OCI-LY3 (cell line): ENCODE data around the gene RFX2.

Experiments used
- H2AFZ ChIP-seq: fragments of 200-600, 300-600 bp; shearing (Covaris generic); 2 replicates; pipeline ENCODE4 v1.6.0; 2014; ENCODE audit warnings: antibody characterized with exemption, low read depth, low read length
- H3K27ac ChIP-seq: fragments of 200-600, 300-600 bp; sonication (generic); 2 replicates; pipeline ENCODE4 v1.5.1; 2014; ENCODE audit warnings: mild to moderate bottlenecking, low read length, moderate library complexity, mixed read lengths
- H3K27me3 ChIP-seq: fragments of 200-600, 300-600 bp; sonication (generic); 2 replicates; pipeline ENCODE4 v1.6.1; 2014; ENCODE audit warnings: low read depth, low read length, mixed read lengths
- H3K36me3 ChIP-seq: fragments of 200-600, 300-600 bp; sonication (generic); replicated peaks from 2 replicates; pipeline ENCODE3; 2014; ENCODE audit warnings: low read depth, low read length, mixed read lengths
- H3K4me1 ChIP-seq: fragments of 300-600, 200-600 bp; sonication (generic); 2 replicates; pipeline ENCODE4 v1.6.1; 2014; ENCODE audit warnings: low read length, mixed read lengths
- H3K4me2 ChIP-seq: fragments of 200-600, 300-600 bp; sonication (generic); 2 replicates; pipeline ENCODE4 v1.6.1; 2014; ENCODE audit warnings: low read length, mixed read lengths
- H3K4me3 ChIP-seq: fragments of 300-600, 200-600 bp; sonication (generic); 2 replicates; pipeline ENCODE4 v1.5.1; 2014; ENCODE audit warnings: antibody characterized with exemption, mild to moderate bottlenecking, low read length, moderate library complexity
- H3K79me2 ChIP-seq: fragments of 300-600, 200-600 bp; shearing (Covaris generic); 2 replicates; pipeline ENCODE4 v1.6.1; 2014; ENCODE audit warnings: mild to moderate bottlenecking, low read length, mixed read lengths
- H3K9ac ChIP-seq: fragments of 300-600, 200-600 bp; shearing (Covaris generic); 2 replicates; pipeline ENCODE4 v1.6.0; 2014; ENCODE audit warnings: mild to moderate bottlenecking, low read length, moderate library complexity
- H3K9me3 ChIP-seq: fragments of 200-600, 300-600 bp; shearing (Covaris generic); 2 replicates; pipeline ENCODE4 v1.6.1; 2014; ENCODE audit warnings: low read length, mixed read lengths; ENCODE audit not compliant: insufficient read depth
- H4K20me1 ChIP-seq: fragments of 200-600, 300-600 bp; sonication (generic); 2 replicates; pipeline ENCODE4 v1.6.1; 2016; ENCODE audit warnings: low read length, mixed read lengths; ENCODE audit not compliant: insufficient read depth
- EZH2phosphoT487 ChIP-seq: fragments of 200-600 bp; shearing (Covaris generic); IDR thresholded peaks from 2 replicates; pipeline ENCODE4 v1.6.1; 2018; ENCODE audit warnings: antibody characterized with exemption, mixed run types, low read depth
- TF ChIP-seq, protein P1 (sequence below): fragments of 200-600, 300-600 bp; sonication (generic); IDR thresholded peaks from 2 replicates; pipeline ENCODE4 v1.5.1; 2014; ENCODE audit warnings: antibody characterized with exemption, low read length, low read depth

The RFX2 gene

DNA sequence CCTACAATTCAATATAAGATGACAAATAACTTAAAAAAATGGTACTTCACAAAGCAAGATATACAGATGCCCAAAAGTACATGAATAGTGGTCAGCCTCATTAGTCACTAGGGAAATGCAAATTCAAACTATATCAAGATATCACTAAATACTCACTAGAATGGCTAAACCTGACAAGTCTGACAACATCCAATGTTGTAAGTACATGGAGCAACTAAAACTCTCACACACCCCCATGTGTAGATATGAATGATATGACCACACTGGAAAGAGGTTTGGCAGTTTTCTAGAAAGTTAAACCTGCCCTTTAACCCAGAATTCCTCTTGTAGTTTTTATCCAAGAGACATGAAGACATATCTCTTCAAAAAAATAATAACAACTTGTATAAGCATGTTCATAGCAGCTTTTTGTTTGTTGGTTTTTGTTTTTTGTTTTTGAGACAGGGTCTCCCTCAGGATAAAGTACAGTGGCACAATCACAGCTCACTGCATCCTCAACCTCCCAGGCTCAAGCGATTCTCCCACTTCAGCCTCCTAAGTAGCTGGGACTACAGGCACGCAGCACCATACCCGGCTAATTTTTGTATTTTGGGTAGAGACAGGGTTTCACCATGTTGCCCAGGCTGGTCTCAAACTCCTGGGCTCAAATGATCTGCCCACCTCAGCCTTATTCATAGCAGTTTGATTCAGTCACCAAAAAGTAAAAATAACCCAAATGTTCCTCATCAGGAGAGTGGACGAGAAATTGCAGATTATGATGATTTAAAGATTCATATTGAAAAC, 55.1 kb downstream of the RFX2 start:
- H3K4me2 ChIP-seq: no peak overlapping the region
- no peaks in the 10 kb centered on the region for H4K20me1 ChIP-seq
- H3K4me1 ChIP-seq: no peaks in the 10 kb centered on the region
- H2AFZ ChIP-seq: no peak overlapping the region
- H3K9ac ChIP-seq: no peak overlapping the region
- no peak for TF ChIP-seq EZH2phosphoT487
- TF ChIP-seq, protein P1, sequence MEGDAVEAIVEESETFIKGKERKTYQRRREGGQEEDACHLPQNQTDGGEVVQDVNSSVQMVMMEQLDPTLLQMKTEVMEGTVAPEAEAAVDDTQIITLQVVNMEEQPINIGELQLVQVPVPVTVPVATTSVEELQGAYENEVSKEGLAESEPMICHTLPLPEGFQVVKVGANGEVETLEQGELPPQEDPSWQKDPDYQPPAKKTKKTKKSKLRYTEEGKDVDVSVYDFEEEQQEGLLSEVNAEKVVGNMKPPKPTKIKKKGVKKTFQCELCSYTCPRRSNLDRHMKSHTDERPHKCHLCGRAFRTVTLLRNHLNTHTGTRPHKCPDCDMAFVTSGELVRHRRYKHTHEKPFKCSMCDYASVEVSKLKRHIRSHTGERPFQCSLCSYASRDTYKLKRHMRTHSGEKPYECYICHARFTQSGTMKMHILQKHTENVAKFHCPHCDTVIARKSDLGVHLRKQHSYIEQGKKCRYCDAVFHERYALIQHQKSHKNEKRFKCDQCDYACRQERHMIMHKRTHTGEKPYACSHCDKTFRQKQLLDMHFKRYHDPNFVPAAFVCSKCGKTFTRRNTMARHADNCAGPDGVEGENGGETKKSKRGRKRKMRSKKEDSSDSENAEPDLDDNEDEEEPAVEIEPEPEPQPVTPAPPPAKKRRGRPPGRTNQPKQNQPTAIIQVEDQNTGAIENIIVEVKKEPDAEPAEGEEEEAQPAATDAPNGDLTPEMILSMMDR: no peak
- no peaks in the 10 kb centered on the region for H3K9me3 ChIP-seq
- no peak overlapping the region for H3K27ac ChIP-seq
- peaks cover 5% of the 10 kb centered on the region for H3K27me3 ChIP-seq
- H3K79me2 ChIP-seq: no peaks in the 10 kb centered on the region
- no peak overlapping the region for H3K4me3 ChIP-seq
- H3K36me3 ChIP-seq: no peaks in the 10 kb centered on the region

DNA sequence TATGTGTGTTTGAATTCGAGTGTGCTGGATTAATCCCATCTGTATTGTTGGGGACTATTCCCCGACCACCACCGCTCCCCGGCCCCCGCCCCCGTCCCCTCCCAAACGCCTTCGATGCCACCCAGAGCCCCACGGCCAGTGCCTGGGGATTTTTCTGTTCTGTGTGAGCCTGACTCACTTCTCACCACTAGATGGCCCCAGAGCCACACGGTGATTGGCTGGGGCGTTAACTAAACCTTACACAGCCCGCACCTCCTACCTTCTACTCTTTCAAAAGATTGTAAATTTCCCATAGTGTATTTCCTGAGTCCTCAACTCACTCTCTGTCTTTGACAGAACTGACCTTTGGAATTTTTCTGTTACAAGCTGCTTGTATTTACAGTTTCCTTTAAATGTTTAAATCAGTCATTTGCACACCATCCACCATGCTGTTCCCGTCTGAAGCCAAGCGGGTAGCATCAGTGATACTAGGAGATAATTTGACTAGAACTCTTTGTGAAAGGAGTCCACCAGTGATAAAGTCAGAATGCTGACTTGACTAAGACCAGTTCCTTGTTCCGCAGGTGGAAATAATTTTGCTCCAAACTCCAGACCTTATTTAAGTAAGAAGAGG, 61.4 kb downstream of the RFX2 start:
- peaks cover 15% of the 10 kb centered on the region for H3K4me1 ChIP-seq
- no peaks in the 10 kb centered on the region for H3K36me3 ChIP-seq
- no peaks in the 10 kb centered on the region for H3K79me2 ChIP-seq
- no peaks in the 10 kb centered on the region for H3K9me3 ChIP-seq
- H3K4me3 ChIP-seq: peak overlapping the region; percentile 49
- H2AFZ ChIP-seq: peak overlapping the region; percentile 60
- H4K20me1 ChIP-seq: no peaks in the 10 kb centered on the region
- TF ChIP-seq EZH2phosphoT487: no peak
- TF ChIP-seq, protein P1: peak; percentile 93
- peak overlapping the region; percentile 71 for H3K4me2 ChIP-seq
- peaks cover 6% of the 10 kb centered on the region for H3K27me3 ChIP-seq
- H3K27ac ChIP-seq: no peak overlapping the region
- H3K9ac ChIP-seq: peak overlapping the region; percentile 41

DNA sequence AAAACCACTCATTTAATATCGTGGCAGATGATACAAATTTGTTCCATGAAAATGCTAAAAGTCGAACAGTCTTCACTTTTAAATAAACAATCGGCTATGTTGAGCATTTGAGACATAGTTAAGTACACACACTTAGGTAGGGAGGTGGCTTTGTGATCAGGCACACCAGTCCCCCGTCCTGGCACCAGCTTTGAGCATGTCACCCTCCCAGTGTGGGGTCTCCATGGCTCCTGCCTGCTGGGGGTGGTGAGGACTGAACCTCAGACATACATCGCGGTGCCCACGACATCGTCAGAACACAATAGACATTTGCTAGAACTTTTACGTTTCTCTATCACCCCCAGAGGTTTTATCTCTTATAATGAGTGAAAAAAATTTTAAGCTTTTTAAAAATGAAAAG, 62.0 kb downstream of the RFX2 start:
- Histone ChIP-seq H2AFZ (peak overlapping the region; percentile 28; the same call in 1 of the 2 replicates), H3K4me3 (peak overlapping the region; percentile 49), H3K36me3 (no peaks in the 10 kb centered on the region), H3K4me2 (peak overlapping the region; percentile 71), H3K4me1 (peaks cover 15% of the 10 kb centered on the region), H4K20me1 (no peaks in the 10 kb centered on the region), H3K79me2 (no peaks in the 10 kb centered on the region), H3K27ac (no peak overlapping the region), H3K27me3 (peaks cover 6% of the 10 kb centered on the region), H3K9me3 (no peaks in the 10 kb centered on the region), H3K9ac (peak overlapping the region; percentile 41)
- no peak for TF ChIP-seq EZH2phosphoT487
- TF ChIP-seq, protein P1: no peak

DNA sequence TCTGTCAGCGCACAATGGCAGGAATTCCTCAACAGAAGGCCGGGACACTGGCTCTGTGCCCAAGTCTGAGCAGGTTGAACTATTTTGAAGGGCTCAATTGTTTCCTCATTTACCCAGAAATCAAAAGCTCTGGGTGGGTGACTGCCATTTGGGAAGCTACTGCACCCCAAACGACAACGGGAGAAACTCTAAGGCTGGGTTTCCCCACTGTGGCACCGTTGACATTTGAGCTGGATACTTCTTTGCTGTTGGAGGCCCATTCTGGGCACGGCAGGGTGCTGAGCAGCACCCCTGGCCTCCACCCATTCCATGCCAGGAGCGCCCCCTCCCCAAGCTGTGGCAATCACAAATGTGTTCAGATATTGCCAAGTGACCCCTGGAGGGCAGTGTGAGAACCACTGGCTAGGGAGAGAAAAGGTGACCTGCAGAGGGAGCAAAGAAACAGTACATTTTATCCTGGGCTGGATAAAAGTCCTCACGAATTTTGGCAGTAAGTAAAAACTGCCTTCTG, 62.5 kb downstream of the RFX2 start:
- Histone ChIP-seq H3K79me2 (no peaks in the 10 kb centered on the region), H3K27ac (no peak overlapping the region), H4K20me1 (no peaks in the 10 kb centered on the region), H3K9ac (peak overlapping the region; percentile 41; the same call in 1 of the 2 replicates), H3K9me3 (no peaks in the 10 kb centered on the region), H3K36me3 (no peaks in the 10 kb centered on the region), H3K27me3 (peaks cover 6% of the 10 kb centered on the region), H3K4me1 (peaks cover 15% of the 10 kb centered on the region), H3K4me3 (peak overlapping the region; percentile 49), H2AFZ (no peak overlapping the region), H3K4me2 (peak overlapping the region; percentile 71)
- no peak for TF ChIP-seq EZH2phosphoT487
- TF ChIP-seq, protein P1: peak; percentile 96
